ENCODE results near the gene STOM.

Gene STOM

GRCh38 chr9:121344184-121344583, 25.9 kb downstream of the STOM start:
- no peak for DNase-seq

- no peak for DNase-seq
These were observed 29.2 kb downstream of the STOM start for GRCh38 chr9:121340676-121341392.

GRCh38 chr9:121339437-121339836, 30.6 kb downstream of the STOM start:
- DNase-seq: no peak

- no peak for DNase-seq
These were observed 33.4 kb downstream of the STOM start for GRCh38 chr9:121336665-121337064.

- no peak for DNase-seq
These were observed 35.9 kb downstream of the STOM start for GRCh38 chr9:121333950-121334773.

GRCh38 chr9:121331992-121332685, 37.9 kb downstream of the STOM start:
- no peak for DNase-seq

- DNase-seq: no peak
These were observed 38.5 kb downstream of the STOM start for GRCh38 chr9:121331549-121331948.

GRCh38 chr9:121328876-121329681, 41.0 kb downstream of the STOM start:
- DNase-seq: no peak

GRCh38 chr9:121328476-121328875, 41.6 kb downstream of the STOM start:
- DNase-seq: no peak

GRCh38 chr9:121326901-121327613, 43.0 kb downstream of the STOM start:
- no peak for DNase-seq

GRCh38 chr9:121326130-121326838, 43.8 kb downstream of the STOM start:
- DNase-seq: no peak

GRCh38 chr9:121325387-121325786, 44.7 kb downstream of the STOM start:
- no peak for DNase-seq

GRCh38 chr9:121324755-121325154, 45.3 kb downstream of the STOM start:
- DNase-seq: no peak

- DNase-seq: no peak
These were observed 45.7 kb downstream of the STOM start for GRCh38 chr9:121324316-121324715.

GRCh38 chr9:121323449-121324151, 46.5 kb downstream of the STOM start:
- no peak for DNase-seq

- no peak for DNase-seq
These were observed 47.2 kb downstream of the STOM start for GRCh38 chr9:121322737-121323448.

GRCh38 chr9:121322037-121322736, 47.9 kb downstream of the STOM start:
- DNase-seq: no peak

GRCh38 chr9:121321016-121321503, 49.0 kb downstream of the STOM start:
- no peak for DNase-seq

GRCh38 chr9:121319383-121319780, 50.7 kb downstream of the STOM start:
- no peak for DNase-seq

Measured in activated CD4-positive, CD25-positive, alpha-beta regulatory T cell treated with anti-CD3 and anti-CD28 coated beads, Interleukin-2, amount 50 U/mL, for 72 hours (primary cell).